SK-N-SH treated with all-trans-retinoic acid at 6 μM for 48 hours (cell line): ENCODE data around the gene RRAD.
A peak's percentile ranks its signal among the peaks of the same experiment; 100 is the strongest.

Experiments
- ATAC-seq: fragments of 200-7000 bp; cut with Tn5 transposase; 3 replicates; pipeline ENCODE4 v1.9.1; 2020; ENCODE audit warnings: mild to moderate bottlenecking, moderate library complexity
- ARNTL ChIP-seq: fragments of 450-650 bp; formaldehyde crosslinking; IDR thresholded peaks from 2 replicates; pipeline ENCODE4 v1.5.0; 2020; ENCODE audit warnings: low read depth, mild to moderate bottlenecking, moderate library complexity, borderline replicate concordance
- BACH2 ChIP-seq: fragments of 250-450 bp; sonication (Bioruptor Pico); IDR thresholded peaks from 2 replicates; pipeline ENCODE4 v1.9.0; 2021; ENCODE audit warnings: mild to moderate bottlenecking, borderline replicate concordance
- CSDC2 ChIP-seq: fragments of 250-450 bp; sonication (Bioruptor Pico); IDR thresholded peaks from 2 replicates; pipeline ENCODE4 v1.5.0; 2020; ENCODE audit warnings: mild to moderate bottlenecking, moderate library complexity
- ESRRG ChIP-seq: fragments of 250-450 bp; sonication (Bioruptor Pico); IDR thresholded peaks from 2 replicates; pipeline ENCODE4 v1.6.1; 2021; ENCODE audit warnings: mild to moderate bottlenecking
- GLIS3 ChIP-seq: fragments of 250-450 bp; sonication (Bioruptor Pico); IDR thresholded peaks from 2 replicates; pipeline ENCODE4 v1.5.0; 2020; ENCODE audit warnings: mild to moderate bottlenecking, moderate library complexity
- ISL1 ChIP-seq: fragments of 250-450 bp; sonication (Bioruptor Pico); IDR thresholded peaks from 2 replicates; pipeline ENCODE4 v2.1.2; 2022; ENCODE audit warnings: mild to moderate bottlenecking, moderate library complexity
- OSR1 ChIP-seq: fragments of 250-450 bp; sonication (Bioruptor Pico); IDR thresholded peaks from 2 replicates; pipeline ENCODE4 v1.8.0; 2022; ENCODE audit warnings: moderate library complexity, mild to moderate bottlenecking, inconsistent platforms
- PPARA ChIP-seq: fragments of 250-450 bp; sonication (Bioruptor Pico); IDR thresholded peaks from 2 replicates; pipeline ENCODE4 v1.5.0; 2020; ENCODE audit warnings: mild to moderate bottlenecking, borderline replicate concordance
- RARB ChIP-seq: fragments of 250-450 bp; sonication (Bioruptor Pico); IDR thresholded peaks from 2 replicates; pipeline ENCODE4 v1.8.0; 2021; ENCODE audit warnings: mild to moderate bottlenecking, moderate library complexity
- SNAI2 ChIP-seq: fragments of 250-450 bp; sonication (Bioruptor Pico); IDR thresholded peaks from 2 replicates; pipeline ENCODE4 v1.5.0; 2020; ENCODE audit warnings: mild to moderate bottlenecking, moderate library complexity
- TCF4 ChIP-seq: fragments of 250-450 bp; sonication (Bioruptor Pico); IDR thresholded peaks from 2 replicates; pipeline ENCODE4 v1.8.0; 2021; ENCODE audit warnings: mild to moderate bottlenecking, moderate library complexity, borderline replicate concordance
- TOX ChIP-seq: fragments of 250-450 bp; sonication (Bioruptor Pico); IDR thresholded peaks from 2 replicates; pipeline ENCODE4 v1.8.0; 2021; ENCODE audit warnings: mild to moderate bottlenecking, moderate library complexity, borderline replicate concordance
- ZC3H10 ChIP-seq: fragments of 250-450 bp; sonication (Bioruptor Pico); IDR thresholded peaks from 2 replicates; pipeline ENCODE4 v1.5.1; 2021; ENCODE audit warnings: mild to moderate bottlenecking, moderate library complexity
- ZFP3 ChIP-seq: fragments of 250-450 bp; sonication (Bioruptor Pico); IDR thresholded peaks from 2 replicates; pipeline ENCODE4 v1.5.0; 2020; ENCODE audit warnings: mild to moderate bottlenecking, moderate library complexity
- ZFP30 ChIP-seq: fragments of 450-650 bp; formaldehyde crosslinking; IDR thresholded peaks from 2 replicates; pipeline ENCODE4 v1.5.0; 2022; ENCODE audit warnings: mild to moderate bottlenecking, moderate library complexity
- ZNF565 ChIP-seq: fragments of 450-650 bp; formaldehyde crosslinking; conservative IDR thresholded peaks from 2 replicates; pipeline ENCODE4 v1.5.0; 2020; ENCODE audit warnings: low read depth, mild to moderate bottlenecking, moderate library complexity
- ZNF70 ChIP-seq: fragments of 450-650 bp; formaldehyde crosslinking; IDR thresholded peaks from 2 replicates; pipeline ENCODE4 v1.5.0; 2020; ENCODE audit warnings: mild to moderate bottlenecking, moderate library complexity
- ZNF8 ChIP-seq: fragments of 450-650 bp; formaldehyde crosslinking; IDR thresholded peaks from 2 replicates; pipeline ENCODE4 v1.5.0; 2020; ENCODE audit warnings: mild to moderate bottlenecking, moderate library complexity
- TF ChIP-seq, protein P1 (sequence below): fragments of 250-450 bp; sonication (Bioruptor Pico); IDR thresholded peaks from 2 replicates; pipeline ENCODE4 v1.8.0; 2021; ENCODE audit warnings: low read depth, mild to moderate bottlenecking, moderate library complexity, borderline replicate concordance
- TF ChIP-seq, protein P2 (sequence below): fragments of 250-450 bp; sonication (Bioruptor Pico); IDR thresholded peaks from 2 replicates; pipeline ENCODE4 v1.5.0; 2020; ENCODE audit warnings: mild to moderate bottlenecking, moderate library complexity
- TF ChIP-seq, protein P3 (sequence below): fragments of 250-450 bp; sonication (Bioruptor Pico); IDR thresholded peaks from 2 replicates; pipeline ENCODE4 v1.5.1; 2020; ENCODE audit warnings: low read depth, mild to moderate bottlenecking, moderate library complexity
- TF ChIP-seq, protein P4 (sequence below): fragments of 250-450 bp; sonication (Bioruptor Pico); IDR thresholded peaks from 2 replicates; pipeline ENCODE4 v1.5.1; 2021; ENCODE audit warnings: mild to moderate bottlenecking, moderate library complexity

RRAD gene

DNA sequence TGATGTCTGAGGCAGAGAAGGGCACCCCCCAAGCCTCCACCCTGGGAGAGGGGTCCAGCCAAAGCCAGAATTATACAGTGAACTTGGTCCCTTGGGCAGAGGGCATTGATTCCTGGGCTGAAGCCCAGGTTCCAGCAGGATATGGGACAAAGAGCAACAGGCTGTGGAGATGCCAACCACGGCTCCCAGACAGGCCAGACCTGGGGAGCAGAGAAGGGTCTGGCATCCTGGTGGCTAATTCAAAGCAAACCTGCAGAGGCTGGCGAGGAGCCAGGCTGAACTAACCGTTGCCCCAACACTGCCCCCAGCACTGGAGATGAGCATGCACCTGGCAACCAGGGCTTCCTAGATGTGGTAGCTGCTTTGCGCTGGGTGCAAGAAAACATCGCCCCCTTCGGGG, 38.7 kb upstream of the RRAD start:
- TF ChIP-seq, protein P1, sequence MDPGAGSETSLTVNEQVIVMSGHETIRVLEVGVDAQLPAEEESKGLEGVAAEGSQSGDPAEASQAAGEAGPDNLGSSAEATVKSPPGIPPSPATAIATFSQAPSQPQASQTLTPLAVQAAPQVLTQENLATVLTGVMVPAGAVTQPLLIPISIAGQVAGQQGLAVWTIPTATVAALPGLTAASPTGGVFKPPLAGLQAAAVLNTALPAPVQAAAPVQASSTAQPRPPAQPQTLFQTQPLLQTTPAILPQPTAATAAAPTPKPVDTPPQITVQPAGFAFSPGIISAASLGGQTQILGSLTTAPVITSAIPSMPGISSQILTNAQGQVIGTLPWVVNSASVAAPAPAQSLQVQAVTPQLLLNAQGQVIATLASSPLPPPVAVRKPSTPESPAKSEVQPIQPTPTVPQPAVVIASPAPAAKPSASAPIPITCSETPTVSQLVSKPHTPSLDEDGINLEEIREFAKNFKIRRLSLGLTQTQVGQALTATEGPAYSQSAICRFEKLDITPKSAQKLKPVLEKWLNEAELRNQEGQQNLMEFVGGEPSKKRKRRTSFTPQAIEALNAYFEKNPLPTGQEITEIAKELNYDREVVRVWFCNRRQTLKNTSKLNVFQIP (CRISPR knock-in tag) = no peak
- ATAC-seq = no peak

DNA sequence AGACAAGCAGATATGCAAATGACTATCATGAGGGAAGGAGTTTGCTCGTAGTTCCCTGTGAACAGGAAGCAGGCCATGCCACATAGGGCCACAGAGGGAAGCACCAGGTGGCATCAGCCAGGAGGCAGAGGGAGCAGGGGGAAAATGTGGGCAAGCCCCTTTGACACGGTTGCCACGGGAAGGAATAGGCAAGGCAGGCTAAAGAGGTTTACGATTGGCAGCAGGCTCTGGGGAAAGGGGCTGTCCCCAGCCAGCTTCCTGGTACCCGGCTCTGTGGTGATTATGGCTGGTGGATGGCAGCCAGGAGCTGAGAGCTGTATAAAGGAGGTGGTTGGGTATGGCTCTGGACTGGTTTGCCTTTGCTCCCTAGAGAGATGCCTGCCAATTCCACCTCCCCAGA, 36.6 kb upstream of the RRAD start:
- no peak for TF ChIP-seq TCF4 (CRISPR knock-in tag)
- no peak for TF ChIP-seq ZNF565 (CRISPR knock-in tag)
- TF ChIP-seq, protein P1 (CRISPR knock-in tag) = no peak
- no peak for TF ChIP-seq ARNTL (CRISPR knock-in tag)
- TF ChIP-seq SNAI2 (CRISPR knock-in tag) = no peak
- TF ChIP-seq ZC3H10 (CRISPR knock-in tag) = no peak
- no peak for TF ChIP-seq OSR1
- no peak for TF ChIP-seq CSDC2 (CRISPR knock-in tag)
- TF ChIP-seq, protein P2, sequence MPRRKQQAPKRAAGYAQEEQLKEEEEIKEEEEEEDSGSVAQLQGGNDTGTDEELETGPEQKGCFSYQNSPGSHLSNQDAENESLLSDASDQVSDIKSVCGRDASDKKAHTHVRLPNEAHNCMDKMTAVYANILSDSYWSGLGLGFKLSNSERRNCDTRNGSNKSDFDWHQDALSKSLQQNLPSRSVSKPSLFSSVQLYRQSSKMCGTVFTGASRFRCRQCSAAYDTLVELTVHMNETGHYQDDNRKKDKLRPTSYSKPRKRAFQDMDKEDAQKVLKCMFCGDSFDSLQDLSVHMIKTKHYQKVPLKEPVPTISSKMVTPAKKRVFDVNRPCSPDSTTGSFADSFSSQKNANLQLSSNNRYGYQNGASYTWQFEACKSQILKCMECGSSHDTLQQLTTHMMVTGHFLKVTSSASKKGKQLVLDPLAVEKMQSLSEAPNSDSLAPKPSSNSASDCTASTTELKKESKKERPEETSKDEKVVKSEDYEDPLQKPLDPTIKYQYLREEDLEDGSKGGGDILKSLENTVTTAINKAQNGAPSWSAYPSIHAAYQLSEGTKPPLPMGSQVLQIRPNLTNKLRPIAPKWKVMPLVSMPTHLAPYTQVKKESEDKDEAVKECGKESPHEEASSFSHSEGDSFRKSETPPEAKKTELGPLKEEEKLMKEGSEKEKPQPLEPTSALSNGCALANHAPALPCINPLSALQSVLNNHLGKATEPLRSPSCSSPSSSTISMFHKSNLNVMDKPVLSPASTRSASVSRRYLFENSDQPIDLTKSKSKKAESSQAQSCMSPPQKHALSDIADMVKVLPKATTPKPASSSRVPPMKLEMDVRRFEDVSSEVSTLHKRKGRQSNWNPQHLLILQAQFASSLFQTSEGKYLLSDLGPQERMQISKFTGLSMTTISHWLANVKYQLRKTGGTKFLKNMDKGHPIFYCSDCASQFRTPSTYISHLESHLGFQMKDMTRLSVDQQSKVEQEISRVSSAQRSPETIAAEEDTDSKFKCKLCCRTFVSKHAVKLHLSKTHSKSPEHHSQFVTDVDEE (CRISPR knock-in tag) = no peak
- TF ChIP-seq PPARA = no peak
- TF ChIP-seq, protein P3, sequence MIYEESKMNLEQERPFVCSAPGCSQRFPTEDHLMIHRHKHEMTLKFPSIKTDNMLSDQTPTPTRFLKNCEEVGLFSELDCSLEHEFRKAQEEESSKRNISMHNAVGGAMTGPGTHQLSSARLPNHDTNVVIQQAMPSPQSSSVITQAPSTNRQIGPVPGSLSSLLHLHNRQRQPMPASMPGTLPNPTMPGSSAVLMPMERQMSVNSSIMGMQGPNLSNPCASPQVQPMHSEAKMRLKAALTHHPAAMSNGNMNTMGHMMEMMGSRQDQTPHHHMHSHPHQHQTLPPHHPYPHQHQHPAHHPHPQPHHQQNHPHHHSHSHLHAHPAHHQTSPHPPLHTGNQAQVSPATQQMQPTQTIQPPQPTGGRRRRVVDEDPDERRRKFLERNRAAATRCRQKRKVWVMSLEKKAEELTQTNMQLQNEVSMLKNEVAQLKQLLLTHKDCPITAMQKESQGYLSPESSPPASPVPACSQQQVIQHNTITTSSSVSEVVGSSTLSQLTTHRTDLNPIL (CRISPR knock-in tag) = no peak
- no peak for TF ChIP-seq ISL1 (CRISPR knock-in tag)
- TF ChIP-seq BACH2 (CRISPR knock-in tag) = no peak
- TF ChIP-seq GLIS3 = no peak
- no peak for TF ChIP-seq RARB
- no peak for TF ChIP-seq ZFP30 (CRISPR knock-in tag)
- no peak for TF ChIP-seq TOX (CRISPR knock-in tag)
- ATAC-seq = no peak

DNA sequence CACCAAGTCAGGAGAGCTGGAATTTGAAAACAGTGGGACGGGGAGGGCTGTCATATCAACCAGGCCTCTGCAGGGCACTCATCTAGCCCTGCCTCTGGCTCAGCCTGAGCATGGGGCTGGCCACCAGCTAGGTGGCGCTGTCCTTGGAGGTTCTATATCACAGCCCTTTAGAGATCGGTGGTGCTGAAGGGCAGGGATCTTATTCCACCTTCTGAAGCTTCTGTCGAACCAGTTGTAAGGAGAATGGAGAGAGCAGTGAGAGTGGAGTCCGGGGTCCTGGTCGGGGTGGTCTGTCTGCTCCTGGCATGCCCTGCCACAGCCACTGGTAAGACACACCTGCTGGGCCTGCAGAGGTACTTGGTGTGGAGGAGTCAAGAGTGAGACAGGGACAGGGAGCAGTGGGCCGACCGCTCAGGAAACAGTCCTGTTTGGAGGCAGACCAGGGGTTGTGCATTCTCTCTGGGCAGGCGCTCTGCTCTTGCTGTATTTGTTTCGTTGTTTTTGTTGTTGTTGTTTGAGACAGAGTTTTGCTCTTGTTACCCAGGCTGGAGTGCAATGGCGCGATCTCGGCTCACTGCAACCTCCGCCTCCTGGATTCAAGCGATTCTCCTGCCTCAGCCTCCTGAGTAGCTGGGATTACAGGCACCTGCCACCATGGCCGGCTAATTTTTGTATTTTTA, 35.9 kb upstream of the RRAD start, which contains the start of gene CES3:
Gene CES3 (plus strand): TSS at position 202 of the 680 bp plus-strand sequence. CDS start 42 bp downstream, at position 244.
- ATAC-seq = peak; percentile 100
- TF ChIP-seq ZC3H10 (CRISPR knock-in tag) = no peak
- no peak for TF ChIP-seq ZFP30 (CRISPR knock-in tag)
- no peak for TF ChIP-seq PPARA
- TF ChIP-seq ZFP3 = no peak
- TF ChIP-seq ESRRG (CRISPR knock-in tag) = no peak
- TF ChIP-seq SNAI2 (CRISPR knock-in tag) = no peak
- no peak for TF ChIP-seq ZNF8 (CRISPR knock-in tag)
- TF ChIP-seq ISL1 (CRISPR knock-in tag) = no peak
- TF ChIP-seq OSR1 = no peak
- TF ChIP-seq, protein P4, sequence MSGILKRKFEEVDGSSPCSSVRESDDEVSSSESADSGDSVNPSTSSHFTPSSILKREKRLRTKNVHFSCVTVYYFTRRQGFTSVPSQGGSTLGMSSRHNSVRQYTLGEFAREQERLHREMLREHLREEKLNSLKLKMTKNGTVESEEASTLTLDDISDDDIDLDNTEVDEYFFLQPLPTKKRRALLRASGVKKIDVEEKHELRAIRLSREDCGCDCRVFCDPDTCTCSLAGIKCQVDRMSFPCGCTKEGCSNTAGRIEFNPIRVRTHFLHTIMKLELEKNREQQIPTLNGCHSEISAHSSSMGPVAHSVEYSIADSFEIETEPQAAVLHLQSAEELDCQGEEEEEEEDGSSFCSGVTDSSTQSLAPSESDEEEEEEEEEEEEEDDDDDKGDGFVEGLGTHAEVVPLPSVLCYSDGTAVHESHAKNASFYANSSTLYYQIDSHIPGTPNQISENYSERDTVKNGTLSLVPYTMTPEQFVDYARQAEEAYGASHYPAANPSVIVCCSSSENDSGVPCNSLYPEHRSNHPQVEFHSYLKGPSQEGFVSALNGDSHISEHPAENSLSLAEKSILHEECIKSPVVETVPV = no peak
- no peak for TF ChIP-seq ZNF70 (CRISPR knock-in tag)
- TF ChIP-seq TOX (CRISPR knock-in tag) = no peak
- TF ChIP-seq TCF4 (CRISPR knock-in tag) = no peak
